Colonic mucosa (tissue), 4 donors: Measurements from ENCODE around the gene DCAF10. TPM values are rescaled to one million over a fixed set of nuclear protein-coding genes. Genes with fewer than 3 reads are reported as not detected.
"Not testable (repeated sequence)": the region's sequence is repeated elsewhere in the genome, so short reads cannot be mapped to it uniquely, and the experiment has no call there.

Experiments used
- DNase-seq: peaks from one replicate; pipeline ENCODE4 v3.0.0-alpha.2; 2020
- H3K27ac ChIP-seq: fragments of 200-600 bp; one replicate; pipeline ENCODE4 v1.8.0; 2021
- H3K27me3 ChIP-seq: fragments of 200-600 bp; one replicate; pipeline ENCODE4 v1.8.0; 2021
- H3K36me3 ChIP-seq: fragments of 200-600 bp; one replicate; pipeline ENCODE4 v1.8.0; 2021
- H3K4me1 ChIP-seq: fragments of 200-600 bp; one replicate; pipeline ENCODE4 v1.8.0; 2021; ENCODE audit warnings: mild to moderate bottlenecking
- H3K4me3 ChIP-seq: fragments of 200-600 bp; one replicate; pipeline ENCODE4 v1.8.0; 2021
- H3K9ac ChIP-seq, 2 donors: one replicate each; pipeline ENCODE4 v1.7.0; 2013; ENCODE audit warnings: control low read depth in 2 of 2, low read depth in 2 of 2, low read length in 2 of 2
- H3K9me3 ChIP-seq: fragments of 200-600 bp; one replicate; pipeline ENCODE4 v1.8.0; 2021
- intact Hi-C: fragments of 100-400 bp; cut with DNase I; formaldehyde crosslinking; loops from one replicate; pipeline ENCODE4 v1.14.1; 2022
- total RNA-seq, 2 donors: library from RNA; stranded (reverse); fragmentation: NEBNext Ultra II Directional in 1 of 2; extraction: Animal tissue kit (Norgen Biotek cat#: 25700) in 1 of 2; gene quantifications; one replicate each; pipeline ENCODE4 v1.2.1, GENCODE V29; 2021
- TF ChIP-seq, protein P1 (sequence below): fragments of 200-600 bp; IDR thresholded peaks from one replicate; pipeline ENCODE4 v1.8.0; 2022; ENCODE audit warnings: antibody characterized with exemption, mild to moderate bottlenecking
- donor health status: healthy.
- donor health status: DM: no; HTN: no; CAD: no.
- donor health status: DM: no; HTN: no; CAD: no.

DCAF10 gene
- total RNA-seq, 2 donors from 2014 or later, result 25.4 to 32.7 TPM

DNA sequence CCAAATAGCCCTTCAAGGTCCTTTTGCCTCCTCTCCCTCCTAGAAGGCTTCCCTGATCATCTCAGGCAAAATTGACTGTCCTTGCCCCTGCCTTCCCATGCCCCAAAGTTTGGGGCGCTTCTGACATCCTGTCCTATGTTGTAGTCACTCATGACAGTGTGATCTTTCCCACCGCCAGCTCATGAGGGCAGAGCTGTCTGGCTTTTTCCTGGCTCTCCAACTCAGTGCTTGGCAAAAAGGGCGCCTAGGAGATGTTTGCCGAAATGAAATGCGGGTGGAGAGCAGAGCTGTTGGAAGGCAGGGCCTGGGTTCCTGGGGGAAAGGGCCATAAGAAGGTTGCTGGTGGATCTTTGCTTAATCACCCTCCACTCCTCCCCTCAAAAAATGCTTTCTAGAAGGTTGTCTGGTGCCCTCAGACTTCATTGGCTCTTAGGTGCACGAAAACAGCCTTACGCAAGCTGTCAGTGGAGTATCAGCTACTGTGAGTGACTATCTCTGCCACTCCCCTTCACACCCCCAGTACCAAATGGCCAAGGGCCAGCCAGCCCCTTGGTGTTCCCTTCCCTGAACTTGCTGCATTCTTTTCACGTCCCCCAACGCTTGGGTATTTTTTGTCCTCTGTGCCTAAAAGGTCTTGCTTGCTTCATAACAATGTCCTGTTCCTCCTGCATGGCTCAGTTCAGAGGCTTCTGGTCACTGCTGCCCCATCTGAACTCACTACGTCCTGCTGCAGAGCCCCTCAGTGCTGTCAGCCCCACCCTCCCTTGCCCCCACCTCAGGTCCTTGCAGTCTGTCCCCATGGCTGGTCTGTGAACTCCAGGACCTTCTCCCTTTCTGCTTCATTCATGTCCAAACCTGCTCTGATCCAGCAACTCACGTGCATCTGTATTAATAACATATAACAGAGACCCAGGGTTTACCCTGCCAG, 106.0 kb downstream of the DCAF10 start:
- no peak for DNase-seq
- Histone ChIP-seq H3K36me3 (no peaks in the 10 kb centered on the region), H3K27me3 (no peaks in the 10 kb centered on the region), H3K9ac (no peak overlapping the region), H3K4me3 (no peak overlapping the region), H3K27ac (no peak overlapping the region), H3K9me3 (no peaks in the 10 kb centered on the region), H3K4me1 (peaks cover 6% of the 10 kb centered on the region)
- intact Hi-C loops, result loop anchor here (10.0 kb wide), 1 partner anchor 152 kb away; the partner anchor contains the start of gene TRMT10B
- TF ChIP-seq, protein P1, sequence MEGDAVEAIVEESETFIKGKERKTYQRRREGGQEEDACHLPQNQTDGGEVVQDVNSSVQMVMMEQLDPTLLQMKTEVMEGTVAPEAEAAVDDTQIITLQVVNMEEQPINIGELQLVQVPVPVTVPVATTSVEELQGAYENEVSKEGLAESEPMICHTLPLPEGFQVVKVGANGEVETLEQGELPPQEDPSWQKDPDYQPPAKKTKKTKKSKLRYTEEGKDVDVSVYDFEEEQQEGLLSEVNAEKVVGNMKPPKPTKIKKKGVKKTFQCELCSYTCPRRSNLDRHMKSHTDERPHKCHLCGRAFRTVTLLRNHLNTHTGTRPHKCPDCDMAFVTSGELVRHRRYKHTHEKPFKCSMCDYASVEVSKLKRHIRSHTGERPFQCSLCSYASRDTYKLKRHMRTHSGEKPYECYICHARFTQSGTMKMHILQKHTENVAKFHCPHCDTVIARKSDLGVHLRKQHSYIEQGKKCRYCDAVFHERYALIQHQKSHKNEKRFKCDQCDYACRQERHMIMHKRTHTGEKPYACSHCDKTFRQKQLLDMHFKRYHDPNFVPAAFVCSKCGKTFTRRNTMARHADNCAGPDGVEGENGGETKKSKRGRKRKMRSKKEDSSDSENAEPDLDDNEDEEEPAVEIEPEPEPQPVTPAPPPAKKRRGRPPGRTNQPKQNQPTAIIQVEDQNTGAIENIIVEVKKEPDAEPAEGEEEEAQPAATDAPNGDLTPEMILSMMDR, result no peak

DNA sequence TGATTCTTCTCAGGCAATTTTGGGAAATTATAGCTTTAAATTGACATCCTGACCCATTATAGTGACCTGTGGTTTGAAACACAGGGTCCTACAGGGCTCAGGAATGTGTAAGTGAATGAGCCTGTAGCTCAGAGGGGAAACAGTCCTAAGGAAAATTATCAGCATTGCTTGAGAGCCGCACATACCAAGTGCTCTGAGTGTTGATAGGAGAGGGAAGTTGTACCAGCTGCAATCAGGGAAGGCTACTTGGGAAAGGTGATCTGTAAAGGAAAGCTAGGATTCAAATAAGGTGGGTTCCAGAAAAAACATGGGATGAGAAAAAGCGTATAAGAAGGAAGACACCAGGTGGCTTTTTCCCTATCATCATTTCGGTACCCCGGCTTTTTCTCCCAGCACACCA, 107.7 kb downstream of the DCAF10 start:
- Histone ChIP-seq H3K27ac (no peak overlapping the region), H3K4me3 (no peak overlapping the region), H3K36me3 (no peaks in the 10 kb centered on the region), H3K4me1 (no peaks in the 10 kb centered on the region), H3K9ac (no peak overlapping the region), H3K27me3 (no peaks in the 10 kb centered on the region), H3K9me3 (no peaks in the 10 kb centered on the region)
- intact Hi-C loops, result loop anchor here (10.0 kb wide), 1 partner anchor 153 kb away; the partner anchor contains the start of gene TRMT10B
- TF ChIP-seq, protein P1, result no peak
- DNase-seq, result peak; percentile 1

DNA sequence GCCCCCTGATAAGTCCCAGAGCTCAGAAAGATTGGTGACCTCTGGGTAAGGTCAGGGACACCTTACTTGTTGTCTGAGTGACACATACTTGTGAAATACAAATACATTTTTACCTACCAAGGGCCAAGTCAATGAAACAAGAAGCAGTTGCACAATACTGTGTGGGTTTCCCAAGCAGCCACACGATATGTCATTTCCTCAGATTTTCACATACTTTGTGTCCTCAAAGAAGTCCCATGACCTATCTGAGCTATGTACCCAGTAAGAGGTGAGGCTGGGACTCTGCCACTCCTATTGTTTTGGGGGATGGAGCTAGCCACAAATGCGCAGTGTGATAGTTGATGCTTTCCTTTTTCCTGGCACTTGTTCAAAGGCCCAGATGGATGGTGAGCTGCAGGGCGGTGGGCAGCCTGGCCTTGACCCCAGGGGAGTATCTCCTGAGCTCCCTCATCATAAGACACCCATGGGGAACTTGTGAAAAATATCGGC, 108.1 kb downstream of the DCAF10 start:
- intact Hi-C loops, result loop anchor here (10.0 kb wide), 1 partner anchor 154 kb away; the partner anchor contains the start of gene TRMT10B
- TF ChIP-seq, protein P1, result no peak

DNA sequence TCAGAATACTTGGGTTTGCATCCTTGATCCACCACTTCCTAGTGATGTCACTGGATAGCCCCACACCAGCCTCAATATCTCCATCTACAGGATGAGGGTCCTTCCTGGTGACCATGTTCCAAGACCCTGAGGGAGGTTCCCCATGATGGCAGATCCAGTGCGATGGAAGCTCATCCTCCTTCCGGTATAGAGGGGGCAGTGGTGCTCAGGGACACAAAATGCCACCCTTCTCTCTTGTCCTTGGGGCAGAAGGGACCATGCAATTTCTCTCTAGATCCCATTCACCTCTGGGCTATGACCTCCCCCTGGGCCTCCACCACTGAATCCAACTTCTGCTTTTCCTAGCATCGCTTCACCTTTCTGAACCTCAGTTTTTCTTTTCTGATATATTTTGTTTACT, 108.7 kb downstream of the DCAF10 start:
- H3K9me3 ChIP-seq, result no peaks in the 10 kb centered on the region
- no peaks in the 10 kb centered on the region for H3K36me3 ChIP-seq
- TF ChIP-seq, protein P1, result no peak
- no peak for DNase-seq
- no peak overlapping the region for H3K4me3 ChIP-seq
- H3K9ac ChIP-seq, result no peak overlapping the region
- no peaks in the 10 kb centered on the region for H3K27me3 ChIP-seq
- H3K4me1 ChIP-seq, result no peaks in the 10 kb centered on the region
- no peak overlapping the region for H3K27ac ChIP-seq
- intact Hi-C loops, result loop anchor here (10.0 kb wide), 1 partner anchor 155 kb away; the partner anchor contains the start of gene TRMT10B

More for the DNA sequence above, 108.1 kb downstream of the DCAF10 start:
- H3K36me3 ChIP-seq, result no peaks in the 10 kb centered on the region
- no peak overlapping the region for H3K27ac ChIP-seq
- no peak overlapping the region for H3K9ac ChIP-seq
- no peaks in the 10 kb centered on the region for H3K4me1 ChIP-seq
- H3K4me3 ChIP-seq, result no peak overlapping the region
- DNase-seq, result peak; percentile 14
- no peaks in the 10 kb centered on the region for H3K27me3 ChIP-seq
- H3K9me3 ChIP-seq, result no peaks in the 10 kb centered on the region

DNA sequence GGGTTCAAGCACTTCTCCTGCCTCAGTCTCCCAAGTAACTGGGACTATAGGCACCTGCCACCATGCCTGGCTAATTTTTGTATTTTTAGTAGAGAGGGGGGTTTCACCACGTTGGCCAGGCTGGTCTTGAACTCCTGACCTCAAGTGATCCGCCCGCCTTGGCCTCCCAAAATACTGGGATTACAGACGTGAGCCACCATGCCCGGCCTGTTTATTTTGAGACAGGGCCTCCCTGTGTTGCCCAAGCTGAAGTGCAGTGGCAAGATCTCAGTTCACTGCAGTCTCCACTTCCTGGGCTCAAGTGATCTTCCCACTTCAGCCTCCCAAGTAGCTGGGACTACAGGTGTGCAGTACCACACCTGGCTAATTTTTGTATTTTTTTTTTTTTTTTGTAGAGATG, 109.2 kb downstream of the DCAF10 start:
- intact Hi-C loops, result loop anchor here (5.0 to 10.0 kb wide), 5 partner anchors 155 to 495 kb away; partner anchors contain the start of genes SHB and TRMT10B
- not testable (repeated sequence) for DNase-seq, H3K27ac ChIP-seq, H3K4me1 ChIP-seq, H3K9me3 ChIP-seq, H3K4me3 ChIP-seq, H3K36me3 ChIP-seq, H3K9ac ChIP-seq, H3K27me3 ChIP-seq
